HG03342 (cell line): ENCODE measurements around the gene WTIP.
"Not testable (repeated sequence)": the region's sequence is repeated elsewhere in the genome, so short reads cannot be mapped to it uniquely, and the experiment has no call there.

Experiments
- ATAC-seq: cut with Tn5 transposase; IDR thresholded peaks from one replicate; pipeline ENCODE4 v1.9.1; 2021; ENCODE audit warnings: mild to moderate bottlenecking, moderate library complexity; ENCODE audit not compliant: unreplicated experiment

The WTIP gene

GRCh38 chr19:34502582-34503411, 21.2 kb downstream of the WTIP start:
- no peak for ATAC-seq

- no peak for ATAC-seq
Measured at GRCh38 chr19:34503531-34504272, 22.1 kb downstream of the WTIP start.

GRCh38 chr19:34504273-34504808, 22.8 kb downstream of the WTIP start:
- ATAC-seq, result no peak

GRCh38 chr19:34504809-34505291, 23.3 kb downstream of the WTIP start:
- ATAC-seq, result no peak

GRCh38 chr19:34505321-34506025, 23.9 kb downstream of the WTIP start:
- ATAC-seq, result no peak

GRCh38 chr19:34506026-34506370, 24.4 kb downstream of the WTIP start:
- no peak for ATAC-seq

GRCh38 chr19:34507414-34508067, 26.0 kb downstream of the WTIP start:
- no peak for ATAC-seq

GRCh38 chr19:34508540-34508939, 27.0 kb downstream of the WTIP start:
- no peak for ATAC-seq

- not testable (repeated sequence) for ATAC-seq
Measured at GRCh38 chr19:34510904-34511303, 29.3 kb downstream of the WTIP start.

GRCh38 chr19:34512254-34512822, 30.8 kb downstream of the WTIP start:
- no peak for ATAC-seq

GRCh38 chr19:34513767-34514166, 32.2 kb downstream of the WTIP start:
- ATAC-seq, result no peak

- ATAC-seq, result no peak
Measured at GRCh38 chr19:34519602-34520001, 38.0 kb downstream of the WTIP start.

GRCh38 chr19:34523408-34523807, 41.9 kb downstream of the WTIP start:
- no peak for ATAC-seq

GRCh38 chr19:34525001-34525400, 43.4 kb downstream of the WTIP start:
- no peak for ATAC-seq

GRCh38 chr19:34534206-34534605, 52.6 kb downstream of the WTIP start:
- ATAC-seq, result no peak

GRCh38 chr19:34539396-34539795, 57.8 kb downstream of the WTIP start:
- ATAC-seq, result no peak

- ATAC-seq, result peak; percentile 49
Measured at GRCh38 chr19:34540811-34541557, 59.4 kb downstream of the WTIP start.

- ATAC-seq, result no peak
Measured at GRCh38 chr19:34549833-34550232, 68.3 kb downstream of the WTIP start.

GRCh38 chr19:34555447-34555846, 73.9 kb downstream of the WTIP start:
- ATAC-seq, result no peak

GRCh38 chr19:34556488-34556887, 74.9 kb downstream of the WTIP start:
- ATAC-seq, result peak; percentile 51
